HG03457 (cell line): ENCODE data around the gene FAT2.

ENCODE experiments used
- ATAC-seq: cut with Tn5 transposase; IDR thresholded peaks from one replicate; pipeline ENCODE4 v1.9.1; 2021; ENCODE audit warnings: moderate number of reproducible peaks; ENCODE audit not compliant: unreplicated experiment

FAT2 gene, protein sequence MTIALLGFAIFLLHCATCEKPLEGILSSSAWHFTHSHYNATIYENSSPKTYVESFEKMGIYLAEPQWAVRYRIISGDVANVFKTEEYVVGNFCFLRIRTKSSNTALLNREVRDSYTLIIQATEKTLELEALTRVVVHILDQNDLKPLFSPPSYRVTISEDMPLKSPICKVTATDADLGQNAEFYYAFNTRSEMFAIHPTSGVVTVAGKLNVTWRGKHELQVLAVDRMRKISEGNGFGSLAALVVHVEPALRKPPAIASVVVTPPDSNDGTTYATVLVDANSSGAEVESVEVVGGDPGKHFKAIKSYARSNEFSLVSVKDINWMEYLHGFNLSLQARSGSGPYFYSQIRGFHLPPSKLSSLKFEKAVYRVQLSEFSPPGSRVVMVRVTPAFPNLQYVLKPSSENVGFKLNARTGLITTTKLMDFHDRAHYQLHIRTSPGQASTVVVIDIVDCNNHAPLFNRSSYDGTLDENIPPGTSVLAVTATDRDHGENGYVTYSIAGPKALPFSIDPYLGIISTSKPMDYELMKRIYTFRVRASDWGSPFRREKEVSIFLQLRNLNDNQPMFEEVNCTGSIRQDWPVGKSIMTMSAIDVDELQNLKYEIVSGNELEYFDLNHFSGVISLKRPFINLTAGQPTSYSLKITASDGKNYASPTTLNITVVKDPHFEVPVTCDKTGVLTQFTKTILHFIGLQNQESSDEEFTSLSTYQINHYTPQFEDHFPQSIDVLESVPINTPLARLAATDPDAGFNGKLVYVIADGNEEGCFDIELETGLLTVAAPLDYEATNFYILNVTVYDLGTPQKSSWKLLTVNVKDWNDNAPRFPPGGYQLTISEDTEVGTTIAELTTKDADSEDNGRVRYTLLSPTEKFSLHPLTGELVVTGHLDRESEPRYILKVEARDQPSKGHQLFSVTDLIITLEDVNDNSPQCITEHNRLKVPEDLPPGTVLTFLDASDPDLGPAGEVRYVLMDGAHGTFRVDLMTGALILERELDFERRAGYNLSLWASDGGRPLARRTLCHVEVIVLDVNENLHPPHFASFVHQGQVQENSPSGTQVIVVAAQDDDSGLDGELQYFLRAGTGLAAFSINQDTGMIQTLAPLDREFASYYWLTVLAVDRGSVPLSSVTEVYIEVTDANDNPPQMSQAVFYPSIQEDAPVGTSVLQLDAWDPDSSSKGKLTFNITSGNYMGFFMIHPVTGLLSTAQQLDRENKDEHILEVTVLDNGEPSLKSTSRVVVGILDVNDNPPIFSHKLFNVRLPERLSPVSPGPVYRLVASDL (N-terminal part only)

DNA sequence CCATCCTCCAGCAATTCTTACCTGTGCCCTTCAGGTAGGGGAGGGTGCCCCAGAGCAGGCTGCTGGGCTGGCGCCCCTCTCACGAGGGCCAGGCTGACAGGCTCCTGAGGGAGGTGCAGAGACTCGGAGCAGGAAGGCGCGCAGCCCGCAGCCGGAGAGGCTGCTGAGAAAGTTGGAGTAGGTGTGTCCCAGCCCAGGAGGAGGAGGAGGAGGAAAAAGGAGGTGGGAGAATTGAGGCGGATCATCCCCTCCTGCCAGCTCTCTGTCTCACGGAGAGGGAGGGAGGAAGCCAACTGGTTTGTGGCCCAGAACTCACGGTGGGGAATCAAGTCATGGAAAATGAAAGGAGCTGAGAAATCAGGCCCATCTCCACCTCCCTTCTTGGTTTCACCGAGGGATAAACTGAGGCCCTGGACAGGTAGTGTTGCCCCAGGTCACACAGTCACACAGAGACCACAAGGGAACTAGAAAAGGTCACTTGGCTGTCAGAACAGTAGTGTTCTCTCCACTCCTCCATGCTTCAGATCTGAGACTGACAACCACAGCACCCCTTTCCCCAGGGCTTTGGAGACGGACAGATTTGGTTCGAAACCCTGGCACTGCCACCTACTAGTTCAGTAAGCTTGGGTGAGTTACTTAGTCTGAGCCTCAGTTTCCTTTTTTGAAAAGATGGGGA, at the start of gene FAT2:
Gene FAT2, minus strand, starts transcription at position 188 of the 676 bp plus-strand sequence. CDS start 22,400 bp downstream, outside the sequence.
- ATAC-seq: no peak

DNA sequence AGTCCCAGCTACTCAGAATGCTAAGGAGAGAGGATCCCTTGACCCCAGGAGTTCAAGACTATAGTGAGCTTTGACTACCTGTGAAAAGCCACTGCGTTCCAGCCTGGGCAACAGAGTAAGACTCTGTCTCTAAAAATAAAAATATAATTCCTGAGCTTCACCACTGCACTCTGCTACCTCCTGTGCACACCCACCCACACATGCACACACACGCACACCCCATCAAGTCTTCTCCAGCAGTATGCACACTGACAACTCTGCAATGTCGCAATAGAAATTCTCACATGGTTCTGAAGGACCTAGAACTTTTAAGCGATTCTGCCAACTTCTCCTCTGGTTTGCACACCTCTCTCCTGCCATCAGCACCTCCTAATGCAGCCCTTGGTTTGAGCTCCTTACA, 47.5 kb upstream of the FAT2 start:
- ATAC-seq: no peak

DNA sequence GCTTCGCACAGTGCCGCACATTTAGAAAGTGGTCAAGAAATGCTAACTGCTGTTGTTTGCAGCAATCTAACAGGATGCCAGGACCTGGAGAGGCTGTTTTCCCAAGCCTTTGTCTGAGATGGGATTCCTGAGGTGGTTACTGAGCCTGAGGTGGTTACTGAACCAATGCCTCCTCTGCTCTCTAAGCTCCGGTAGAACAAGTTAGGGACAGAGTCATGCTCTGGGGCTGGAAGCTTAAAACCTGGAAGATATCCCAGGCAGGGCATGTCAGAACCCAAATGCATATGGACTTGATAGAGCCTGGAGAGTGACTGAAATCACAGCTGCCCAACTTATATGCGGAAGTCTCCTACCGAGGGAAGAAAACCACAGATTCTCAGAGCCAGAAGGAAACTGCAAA, 46.5 kb upstream of the FAT2 start:
- ATAC-seq: no peak

GRCh38 chr5:151633892-151634291, 42.8 kb upstream of the FAT2 start:
- ATAC-seq: no peak

GRCh38 chr5:151632941-151633340, 41.8 kb upstream of the FAT2 start:
- ATAC-seq: no peak

- ATAC-seq: no peak
These were observed 41.4 kb upstream of the FAT2 start for GRCh38 chr5:151632524-151632923.

GRCh38 chr5:151631941-151632340, 40.8 kb upstream of the FAT2 start:
- no peak for ATAC-seq

DNA sequence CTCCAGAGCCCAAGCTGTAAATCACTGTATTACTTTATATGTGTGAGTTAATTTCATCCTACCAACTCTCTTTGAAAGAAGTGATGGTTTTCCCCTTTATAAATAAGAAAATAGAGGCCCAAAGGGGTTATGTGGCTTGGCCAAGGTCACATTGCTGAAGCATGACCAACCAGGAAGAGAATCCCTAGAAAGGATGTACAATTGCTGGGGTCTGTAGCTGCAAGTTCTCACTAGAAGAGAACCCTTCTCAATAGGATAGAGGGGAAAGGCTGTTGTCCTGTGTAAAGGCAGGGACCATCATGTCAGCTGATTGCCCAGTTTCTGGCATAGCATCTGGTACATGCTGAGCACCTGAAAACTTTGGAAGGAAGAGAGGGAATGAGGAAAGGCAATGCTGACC, 39.0 kb upstream of the FAT2 start:
- ATAC-seq: no peak

DNA sequence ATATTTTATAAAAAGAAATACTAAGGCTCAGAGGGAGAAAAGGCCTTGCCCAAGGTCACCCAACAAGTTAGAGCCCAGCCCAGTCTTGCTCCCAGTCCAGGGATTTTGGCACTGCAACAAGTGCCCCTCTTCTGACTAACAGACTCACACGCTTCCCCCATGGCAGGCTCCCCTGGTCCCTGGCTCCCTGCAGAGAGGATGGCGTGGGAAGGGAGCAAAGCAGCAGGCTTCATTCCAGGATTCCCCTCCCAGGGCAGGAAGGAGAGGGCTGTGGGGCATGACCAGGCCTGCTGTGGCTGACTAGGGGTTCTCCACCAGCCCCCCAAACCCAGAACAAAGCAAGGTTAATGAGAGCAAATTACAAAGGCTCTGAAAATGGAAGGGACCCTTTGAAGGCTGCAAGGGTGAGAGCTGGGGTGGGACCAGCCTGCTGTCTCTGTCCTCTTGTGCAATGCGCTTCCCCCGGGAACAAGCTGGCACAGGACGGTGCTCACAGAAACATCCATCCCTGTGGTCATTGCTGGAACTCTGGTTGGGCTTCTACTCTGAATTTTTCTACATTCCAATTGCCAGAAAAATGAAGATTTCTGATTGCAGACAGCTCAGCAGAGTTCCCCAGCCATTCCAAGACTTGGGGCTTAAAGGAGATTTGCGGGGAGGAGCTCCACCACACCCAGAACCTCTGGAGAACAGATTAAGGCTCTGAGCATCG, 37.1 kb upstream of the FAT2 start:
- ATAC-seq: no peak

GRCh38 chr5:151627650-151628049, 36.5 kb upstream of the FAT2 start:
- no peak for ATAC-seq

- ATAC-seq: no peak
These were observed 34.2 kb upstream of the FAT2 start for GRCh38 chr5:151625285-151625684.

DNA sequence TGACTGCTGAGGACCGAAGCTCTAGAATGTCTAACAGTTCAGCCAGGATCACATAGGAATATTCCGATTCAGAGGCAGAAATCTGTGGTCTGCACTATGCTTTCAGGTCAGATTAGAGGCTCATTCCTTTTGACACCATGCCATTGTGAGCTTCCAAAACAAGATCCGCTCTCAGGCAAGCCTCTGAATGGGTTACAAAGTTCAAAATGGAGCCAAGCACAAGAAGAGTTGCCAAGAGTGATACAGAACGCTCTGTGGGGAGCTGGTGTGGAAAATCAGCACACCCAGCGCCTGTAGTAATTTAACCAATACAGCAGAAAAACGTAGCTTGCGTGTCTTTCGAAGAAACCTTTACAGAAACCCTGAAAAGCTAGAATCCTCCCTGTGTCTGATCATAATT, 33.3 kb upstream of the FAT2 start:
- ATAC-seq: no peak

DNA sequence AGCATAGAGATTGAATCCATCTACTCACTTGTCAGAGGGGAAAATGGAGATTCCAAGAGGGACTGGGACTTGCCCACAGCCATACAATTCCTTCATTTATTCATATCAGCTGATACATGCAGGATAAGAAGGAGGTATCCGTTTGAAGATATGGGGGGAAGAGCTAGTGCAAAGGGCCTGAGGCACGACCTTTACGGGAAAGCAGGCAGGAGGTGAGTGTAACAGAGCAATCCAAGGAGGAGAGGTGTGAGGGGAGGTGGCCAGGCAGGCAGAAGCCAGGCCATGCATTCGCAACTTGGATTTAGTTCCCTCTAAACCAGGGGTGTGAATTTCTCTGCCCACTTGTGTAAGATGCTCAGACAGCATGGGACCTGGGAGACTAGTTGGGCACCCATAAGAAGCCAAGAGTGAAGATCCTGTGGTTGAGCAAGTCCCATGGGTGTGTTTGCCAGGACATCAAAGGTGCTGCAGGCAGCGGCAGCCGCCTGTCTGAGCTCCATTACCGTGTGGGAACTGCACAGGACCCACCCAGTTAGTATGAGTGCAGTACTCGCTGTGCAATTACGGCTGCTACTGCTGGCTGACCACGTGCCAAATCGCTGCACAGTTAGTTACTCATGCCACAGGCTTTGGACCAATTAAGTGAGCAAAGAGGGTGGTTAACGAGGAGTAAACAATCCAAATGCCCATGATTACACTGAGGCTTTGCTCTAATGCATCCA, 31.4 kb upstream of the FAT2 start:
- ATAC-seq: no peak

DNA sequence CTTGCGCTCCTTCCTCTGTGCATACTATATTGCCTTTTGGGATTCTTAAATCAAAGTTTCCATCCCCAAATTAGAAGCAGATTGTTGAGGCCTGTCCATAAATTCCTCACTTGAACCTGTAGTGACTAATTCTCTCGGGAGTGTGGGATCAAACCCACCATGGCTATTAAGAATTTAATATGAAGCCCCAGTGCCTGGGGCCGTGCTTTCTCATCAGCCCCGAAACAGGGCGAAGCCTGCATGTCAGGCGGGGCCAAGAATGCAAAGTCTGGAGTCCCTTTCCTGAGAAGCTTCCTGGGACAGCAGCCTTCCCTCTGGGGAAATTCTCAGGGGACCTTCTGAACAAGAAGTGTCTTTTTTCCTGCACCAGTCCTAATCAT, 29.3 kb upstream of the FAT2 start:
- no peak for ATAC-seq

DNA sequence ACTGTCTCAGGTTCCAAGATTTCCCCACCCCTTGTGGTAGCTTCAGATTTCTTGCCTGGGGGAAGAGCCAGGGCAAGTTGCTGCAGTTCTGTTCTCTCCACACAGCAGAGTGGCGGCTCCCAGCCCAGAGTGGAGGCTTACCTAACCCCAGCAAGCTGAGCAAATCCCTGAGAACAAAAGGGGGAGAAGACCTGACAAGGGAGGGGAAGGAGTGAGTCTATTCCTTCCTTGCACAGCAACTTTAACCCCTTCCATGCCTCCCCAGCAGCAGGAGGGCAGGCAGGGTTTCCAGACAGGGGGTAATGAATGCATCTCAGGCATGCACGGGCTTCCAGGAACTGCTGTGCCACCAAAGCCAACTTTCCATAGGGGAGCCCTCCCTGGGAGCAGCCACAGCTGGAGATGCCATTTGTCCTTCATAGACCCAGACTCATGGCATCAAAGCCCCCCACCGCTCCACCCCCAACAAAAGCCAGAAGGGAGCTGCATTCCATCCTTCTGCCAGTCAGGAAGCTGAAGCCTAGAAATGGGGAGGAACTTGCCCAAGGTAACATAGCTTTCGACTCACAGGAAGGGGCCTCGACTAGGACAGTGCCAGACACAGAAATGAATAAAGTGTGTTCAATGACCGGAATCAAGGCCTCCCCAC, 28.8 kb upstream of the FAT2 start:
- ATAC-seq: no peak

DNA sequence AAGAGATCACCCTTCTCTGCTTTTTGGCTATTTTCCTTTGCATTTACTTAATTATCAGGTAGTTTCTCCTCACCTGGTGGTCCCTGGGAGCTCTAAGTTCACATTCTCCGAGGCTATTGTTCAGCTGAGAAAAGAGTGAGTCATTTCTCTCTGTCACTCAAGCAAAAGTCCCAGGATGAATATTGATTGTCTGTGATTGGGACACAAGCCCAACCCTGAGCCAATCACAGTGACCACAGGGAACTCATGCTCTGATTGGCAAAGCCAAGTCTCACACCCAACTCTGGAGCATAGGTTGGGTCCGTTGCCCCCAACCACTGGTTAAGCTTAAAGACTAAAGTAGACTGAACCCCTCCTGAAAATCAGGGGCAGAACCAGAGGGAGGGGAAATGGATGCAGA, 27.8 kb upstream of the FAT2 start:
- no peak for ATAC-seq

- ATAC-seq: no peak
These were observed 26.9 kb upstream of the FAT2 start for GRCh38 chr5:151617841-151618710.

DNA sequence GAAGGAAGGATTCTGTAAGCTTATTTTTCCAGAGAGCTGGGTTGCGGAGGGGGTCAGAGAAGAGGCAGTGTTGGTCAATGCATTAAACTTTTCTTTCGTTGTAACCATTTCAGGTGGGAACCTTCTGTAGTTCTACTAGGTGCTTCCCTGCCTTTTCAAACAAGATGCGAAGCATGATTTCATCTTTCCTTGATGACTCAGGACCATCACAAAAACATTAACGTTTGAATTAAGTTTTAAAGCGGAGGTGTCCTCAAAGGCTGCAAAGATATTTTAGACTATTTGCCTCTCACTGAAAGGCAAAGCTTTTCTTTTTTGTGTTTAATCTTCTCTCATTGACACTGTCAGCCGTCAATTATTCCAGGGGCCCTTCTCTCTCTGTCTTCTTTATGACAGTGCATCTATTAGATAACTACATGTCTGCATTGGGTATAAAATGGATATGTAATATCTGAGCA, 26.3 kb upstream of the FAT2 start:
- ATAC-seq: no peak
